ENCODE results near the gene MAML1.

Gene MAML1

DNA sequence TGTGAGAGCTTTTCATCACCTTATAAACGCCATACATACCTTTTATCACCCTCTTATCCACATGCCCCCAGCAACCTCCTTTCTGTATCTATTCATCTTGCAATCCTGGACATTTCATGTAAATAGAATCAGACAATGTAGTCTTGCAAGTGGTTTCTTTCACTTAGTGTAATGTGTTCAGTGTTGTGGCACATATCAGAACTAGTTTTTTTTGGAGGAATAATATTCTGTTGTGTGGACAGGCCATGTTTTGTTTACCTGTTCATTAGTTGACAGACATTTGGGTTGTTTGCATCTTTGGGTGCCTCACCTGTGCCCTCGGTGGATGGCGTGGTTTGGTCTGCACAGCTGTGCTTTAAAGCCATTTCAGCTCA is 89.4 kb downstream of the MAML1 start:
- no peak for DNase-seq (ENCODE audit: low read depth)

DNA sequence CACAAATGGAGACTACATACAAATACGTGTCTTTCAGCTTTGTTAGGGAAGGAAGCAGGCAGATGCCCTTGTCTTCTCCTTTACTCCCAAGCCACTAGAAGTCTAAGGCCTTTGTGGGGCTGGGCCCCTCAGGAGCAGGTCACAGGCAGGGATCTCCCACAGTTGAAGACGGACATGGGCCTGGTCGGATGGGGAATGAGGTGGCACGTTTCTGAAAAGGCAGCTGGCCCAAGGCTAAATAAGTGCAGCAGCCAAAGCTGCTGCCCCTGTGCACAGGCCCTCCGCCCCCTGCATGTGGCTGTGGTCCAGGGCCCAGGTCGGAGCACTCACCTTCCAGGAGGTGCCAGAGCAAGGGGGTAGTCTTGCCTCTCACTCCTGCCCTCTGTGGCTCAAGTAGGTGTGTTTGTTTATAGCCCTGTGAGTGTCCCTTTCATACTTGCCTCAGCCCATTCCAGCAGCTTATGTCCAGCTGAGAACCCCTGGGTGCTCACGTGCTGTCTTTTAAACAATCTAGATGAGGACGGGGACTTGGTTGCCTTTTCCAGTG is 89.9 kb downstream of the MAML1 start:
- DNase-seq (ENCODE audit: low read depth) = no peak

DNA sequence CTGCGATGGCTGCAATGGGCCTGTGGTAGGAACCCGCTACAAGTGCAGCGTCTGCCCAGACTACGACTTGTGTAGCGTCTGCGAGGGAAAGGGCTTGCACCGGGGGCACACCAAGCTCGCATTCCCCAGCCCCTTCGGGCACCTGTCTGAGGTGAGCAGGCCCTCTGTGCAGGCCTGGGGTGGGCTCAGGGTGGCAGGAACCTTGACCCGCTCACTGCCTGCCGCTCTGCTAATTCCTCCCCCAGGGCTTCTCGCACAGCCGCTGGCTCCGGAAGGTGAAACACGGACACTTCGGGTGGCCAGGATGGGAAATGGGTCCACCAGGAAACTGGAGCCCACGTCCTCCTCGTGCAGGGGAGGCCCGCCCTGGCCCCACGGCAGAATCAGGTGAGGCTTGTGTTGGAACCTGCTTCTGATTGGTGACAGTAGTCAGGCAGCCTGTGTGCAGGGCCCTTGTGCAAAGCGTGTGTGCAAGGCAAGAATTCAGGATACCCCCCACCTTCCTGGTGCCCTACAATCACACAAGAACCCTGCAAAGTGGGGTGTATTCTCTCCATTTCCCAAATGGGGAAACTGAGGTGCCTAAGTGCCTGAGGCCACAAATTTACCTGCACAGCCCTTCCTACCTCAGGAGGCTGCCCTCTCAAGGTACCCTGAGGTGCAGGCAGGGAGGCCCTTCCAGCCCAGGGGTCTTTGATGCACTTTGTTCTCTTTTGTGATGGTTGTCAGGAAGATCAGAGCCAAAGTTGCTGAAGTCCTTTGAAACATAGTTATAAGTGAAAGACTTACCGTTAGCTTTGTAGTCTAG is 91.5 kb downstream of the MAML1 start:
- no peak for DNase-seq (ENCODE audit: low read depth)

DNA sequence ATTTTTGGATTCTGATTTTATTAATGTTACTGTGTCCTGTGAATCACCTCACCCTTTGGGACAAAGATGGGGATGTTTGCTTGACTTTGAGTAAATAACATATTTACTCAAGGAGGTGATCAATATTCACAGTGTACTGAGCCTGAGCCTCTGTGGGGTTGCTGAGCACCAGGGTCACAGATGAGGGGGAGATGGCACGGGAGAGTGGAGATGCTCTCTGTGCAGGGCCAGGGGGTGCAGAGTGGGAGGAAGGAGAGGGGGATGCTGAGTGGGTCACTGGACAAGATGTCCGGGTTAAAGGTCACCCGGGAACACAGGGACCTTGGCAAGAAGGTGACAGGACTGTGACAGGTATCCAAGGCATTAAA is 92.1 kb downstream of the MAML1 start:
- no peak for DNase-seq (ENCODE audit: low read depth)

DNA sequence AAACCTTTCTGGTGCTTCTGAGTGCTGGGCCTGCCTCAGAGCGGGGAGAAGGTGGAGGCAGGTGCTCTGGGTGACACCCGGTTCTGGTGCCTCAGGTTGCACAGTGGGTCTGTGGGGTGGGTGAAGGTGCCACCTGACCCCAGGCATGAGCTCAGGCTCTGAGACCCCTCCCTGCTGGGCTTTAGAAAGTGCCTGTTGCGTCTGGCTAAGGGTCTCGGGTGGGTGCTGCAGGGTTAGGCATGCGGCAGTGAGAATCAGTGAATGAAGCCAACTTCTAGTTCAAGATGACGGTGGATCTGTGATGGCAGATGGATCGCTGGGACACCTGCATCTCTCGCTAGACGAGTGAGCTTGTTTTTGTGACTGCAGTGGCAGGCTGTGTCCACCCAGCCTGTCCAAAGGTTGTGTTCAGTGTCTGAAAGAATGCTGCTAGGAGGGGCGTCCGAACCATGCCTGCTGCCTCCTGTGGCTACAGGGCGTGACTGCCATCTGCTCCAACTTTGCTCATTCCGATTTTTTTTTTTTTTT is 93.1 kb downstream of the MAML1 start:
- DNase-seq (ENCODE audit: low read depth) = no peak

Measured in T-helper 22 cell (primary cell).